ENCODE results near the gene LILRB4. TPM values are rescaled to one million over a fixed set of nuclear protein-coding genes. Genes with fewer than 3 reads are reported as not detected.

LILRB4 gene
- total RNA-seq, 1 experiment from 2014 or later, result not detected

DNA sequence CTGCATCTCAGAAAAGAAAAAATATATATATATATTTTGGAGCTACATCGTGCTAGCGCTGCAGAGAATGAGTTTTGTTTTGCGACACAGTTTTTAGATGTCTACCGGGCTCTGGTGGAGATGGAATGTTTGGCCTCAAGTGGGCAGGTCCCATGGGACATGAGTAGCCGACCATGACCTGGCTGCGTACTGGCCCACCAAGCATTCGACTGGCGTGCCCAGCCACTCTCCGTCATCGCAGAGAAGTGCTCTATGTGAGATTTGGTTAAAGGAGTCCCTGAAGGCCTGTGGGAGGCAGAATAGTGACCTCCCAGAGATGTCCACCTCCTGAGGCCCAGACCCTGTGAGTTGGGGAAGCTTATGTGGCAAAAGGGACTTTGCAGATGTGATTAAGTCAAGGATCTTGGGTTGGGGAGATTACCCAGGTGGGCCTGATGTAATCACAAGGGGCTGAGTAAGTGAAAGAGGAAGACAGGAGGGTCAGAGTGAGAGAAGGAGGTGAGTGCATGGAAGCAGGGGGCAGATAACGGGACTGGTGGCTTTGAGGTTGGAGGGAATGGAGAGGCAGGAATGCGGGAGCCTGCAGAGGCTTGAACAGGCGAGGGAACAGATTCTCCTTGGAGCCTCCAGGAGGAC, 821 bp upstream of the LILRB4 start:
- Histone ChIP-seq H3K9me3 (no peaks in the 10 kb centered on the region), H3K27me3 (replicated peaks; ENCODE audit: control insufficient read depth, insufficient read depth, low read length) (no peaks in the 10 kb centered on the region; the same call in 1 of the 2 replicates), H3K4me1 (no peaks in the 10 kb centered on the region), H3K4me3 (ENCODE audit: low read depth, low read length) (no peak overlapping the region), H3K36me3 (ENCODE audit: control insufficient read depth, insufficient read depth, low read length) (no peaks in the 10 kb centered on the region)
- POLR2A ChIA-PET, result no interaction called here
- Mint-ChIP-seq H3K4me3 (ENCODE audit: unreplicated experiment) (no peak overlapping the region), H3K27me3 (ENCODE audit: insufficient read depth, unreplicated experiment) (peaks cover 4% of the 10 kb centered on the region), H3K36me3 (ENCODE audit: insufficient read depth, unreplicated experiment) (no peaks in the 10 kb centered on the region), H3K4me1 (ENCODE audit: low read depth, unreplicated experiment) (no peaks in the 10 kb centered on the region), H3K27ac (ENCODE audit: unreplicated experiment) (no peak overlapping the region), H3K9me3 (ENCODE audit: unreplicated experiment) (no peaks in the 10 kb centered on the region)
- intact Hi-C loops (cut with micrococcal nuclease; ENCODE audit: unreplicated experiment), result no loop called here
- TF ChIP-seq CTCF (IDR thresholded peaks at IDR 0.05; ENCODE audit: insufficient read depth in 1 of 2, low read depth in 1 of 2, low read length in 1 of 2, severe bottlenecking in 1 of 2, unreplicated experiment in 1 of 2), result no peak
- no TSS peak for BruUV-seq (replicated peaks)
- CTCF ChIA-PET, result interaction anchor here (0.6 kb wide), 1 partner anchor 1368 kb away, joined by 3 read pairs; no protein-coding TSS in a partner anchor
- no peak for DNase-seq

DNA sequence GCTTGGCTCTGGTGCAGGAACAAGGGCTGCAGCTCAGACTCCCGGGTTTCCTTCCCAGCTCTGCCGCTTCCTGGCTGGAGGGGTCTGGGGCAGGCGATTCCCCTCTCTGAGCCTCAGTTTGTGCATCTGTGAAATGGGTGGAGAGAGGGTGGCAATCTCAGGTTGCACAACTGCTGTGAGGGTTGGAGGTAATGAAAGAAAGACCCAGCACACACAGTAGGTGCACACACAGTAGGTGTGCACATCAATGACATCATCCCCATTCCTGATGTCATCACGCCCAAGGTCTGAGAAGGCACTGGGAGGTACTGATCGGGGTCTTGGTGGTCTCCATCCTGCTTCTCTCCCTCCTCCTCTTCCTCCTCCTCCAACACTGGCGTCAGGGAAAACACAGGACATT, 2.7 kb downstream of the LILRB4 start:
- H3K27ac Mint-ChIP-seq (ENCODE audit: unreplicated experiment), result no peak overlapping the region
- H3K27me3 ChIP-seq (replicated peaks; ENCODE audit: control insufficient read depth, insufficient read depth, low read length), result no peaks in the 10 kb centered on the region; the same call in 1 of the 2 replicates
- H3K4me3 ChIP-seq (ENCODE audit: low read depth, low read length), result no peak overlapping the region
- no peaks in the 10 kb centered on the region for H3K9me3 Mint-ChIP-seq (ENCODE audit: unreplicated experiment)
- TF ChIP-seq CTCF (IDR thresholded peaks at IDR 0.05; ENCODE audit: insufficient read depth in 1 of 2, low read depth in 1 of 2, low read length in 1 of 2, severe bottlenecking in 1 of 2, unreplicated experiment in 1 of 2), result no peak
- DNase-seq, result no peak
- no peaks in the 10 kb centered on the region for H3K4me1 Mint-ChIP-seq (ENCODE audit: low read depth, unreplicated experiment)
- BruUV-seq (replicated peaks), result no TSS peak
- ChIA-PET CTCF (no interaction called here), POLR2A (no interaction called here)
- no peaks in the 10 kb centered on the region for H3K36me3 ChIP-seq (ENCODE audit: control insufficient read depth, insufficient read depth, low read length)
- no peaks in the 10 kb centered on the region for H3K4me1 ChIP-seq
- intact Hi-C loops (cut with micrococcal nuclease; ENCODE audit: unreplicated experiment), result no loop called here
- H3K27me3 Mint-ChIP-seq (ENCODE audit: insufficient read depth, unreplicated experiment), result peaks cover 12% of the 10 kb centered on the region
- no peaks in the 10 kb centered on the region for H3K9me3 ChIP-seq
- H3K36me3 Mint-ChIP-seq (ENCODE audit: insufficient read depth, unreplicated experiment), result no peaks in the 10 kb centered on the region
- no peak overlapping the region for H3K4me3 Mint-ChIP-seq (ENCODE audit: unreplicated experiment)

DNA sequence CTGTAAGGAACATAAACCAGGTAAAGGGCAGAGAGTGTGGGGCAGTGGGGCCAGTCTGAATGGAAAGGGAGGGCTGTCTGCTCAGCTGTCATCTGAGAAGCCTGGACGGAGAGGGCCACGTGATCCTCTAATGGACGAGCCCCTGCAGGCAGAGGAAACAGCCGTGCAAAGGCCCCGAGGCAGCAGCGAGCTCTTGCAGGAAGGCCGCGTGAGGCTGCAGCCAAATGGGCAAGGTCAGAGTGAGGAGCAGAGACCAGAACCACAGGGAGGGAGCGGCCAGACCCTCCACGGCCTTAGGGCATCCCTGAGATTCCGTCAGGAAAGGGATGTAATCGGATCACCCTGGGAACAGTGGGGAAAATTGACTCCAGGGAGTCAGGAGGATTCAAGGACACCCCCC, 4.4 kb downstream of the LILRB4 start:
- CTCF ChIA-PET, result no interaction called here
- H3K27me3 ChIP-seq (replicated peaks; ENCODE audit: control insufficient read depth, insufficient read depth, low read length), result no peaks in the 10 kb centered on the region; the same call in none of the 2 replicates

More for the DNA sequence above, 4.4 kb downstream of the LILRB4 start:
- Histone ChIP-seq H3K36me3 (ENCODE audit: control insufficient read depth, insufficient read depth, low read length) (no peaks in the 10 kb centered on the region), H3K4me3 (ENCODE audit: low read depth, low read length) (no peak overlapping the region), H3K9me3 (no peaks in the 10 kb centered on the region), H3K4me1 (no peaks in the 10 kb centered on the region)
- Mint-ChIP-seq H3K36me3 (ENCODE audit: insufficient read depth, unreplicated experiment) (no peaks in the 10 kb centered on the region), H3K27me3 (ENCODE audit: insufficient read depth, unreplicated experiment) (peaks cover 13% of the 10 kb centered on the region), H3K4me1 (ENCODE audit: low read depth, unreplicated experiment) (no peaks in the 10 kb centered on the region), H3K9me3 (ENCODE audit: unreplicated experiment) (no peaks in the 10 kb centered on the region), H3K4me3 (ENCODE audit: unreplicated experiment) (no peak overlapping the region), H3K27ac (ENCODE audit: unreplicated experiment) (no peak overlapping the region)
- DNase-seq, result no peak
- POLR2A ChIA-PET, result no interaction called here
- intact Hi-C loops (cut with micrococcal nuclease; ENCODE audit: unreplicated experiment), result no loop called here
- BruUV-seq (replicated peaks), result no TSS peak
- no peak for TF ChIP-seq CTCF (IDR thresholded peaks at IDR 0.05; ENCODE audit: insufficient read depth in 1 of 2, low read depth in 1 of 2, low read length in 1 of 2, severe bottlenecking in 1 of 2, unreplicated experiment in 1 of 2)

Measured in Caco-2 (cell line).